GM12878 (cell line): ENCODE data around the gene EFCAB8. TPM values are rescaled to one million over a fixed set of nuclear protein-coding genes. Genes with fewer than 3 reads are reported as not detected.

Source experiments
- ATAC-seq: fragments of 200-7000 bp; cut with Tn5 transposase; 3 replicates; pipeline ENCODE4 v1.9.1; 2020; ENCODE audit warnings: mild to moderate bottlenecking, moderate library complexity
- BruUV-seq: library from RNA; stranded (reverse); fragments of 400-500 nt; replicated peaks from 2 replicates; lab custom pipeline; 2021; lab: Mats Ljungman, UMichigan
- CTCF ChIA-PET: fragments of 300-600 bp; sonication (Branson Sonifier 250); formaldehyde crosslinking; extraction: SDS; loops from one replicate; lab custom pipeline; 2021; ENCODE audit warnings: inconsistent platforms; lab: Yijun Ruan, JAX
- POLR2A ChIA-PET: fragments of 350-600 bp; formaldehyde crosslinking; extraction: SDS; loops from one replicate; lab custom pipeline; 2021; ENCODE audit warnings: inconsistent platforms; lab: Charles Lee
- RAD21 ChIA-PET: fragments of 300-600 bp; sonication (Branson Sonifier 250); formaldehyde crosslinking; loops from one replicate; lab custom pipeline; 2023; ENCODE audit warnings: antibody characterized with exemption; ENCODE audit not compliant: unreplicated experiment; lab: Charles Lee
- SMC1A ChIA-PET: fragments of 300-600 bp; sonication (Branson Sonifier 250); formaldehyde crosslinking; loops from one replicate; lab custom pipeline; 2023; ENCODE audit not compliant: unreplicated experiment, uncharacterized antibody; lab: Charles Lee
- DNase-seq: peaks from one replicate; pipeline ENCODE4 v3.0.0-alpha.2; 2011; ENCODE audit warnings: low read depth, low spot score
- FAIRE-seq: peaks from 3 replicates; lab custom pipeline; 2011; peaks lifted over from hg19 to GRCh38; lab: Jason Lieb, UNC
- H2AFZ ChIP-seq: 2 replicates; pipeline ENCODE4 v1.6.0; 2011; ENCODE audit warnings: low read depth, low read length, control low read depth; ENCODE audit not compliant: control insufficient read depth
- H3K27ac ChIP-seq: 2 replicates; pipeline ENCODE4 v1.5.1; 2011; ENCODE audit warnings: control low read depth; ENCODE audit not compliant: control insufficient read depth, insufficient read depth
- H3K27me3 ChIP-seq, 2 experiments: replicated peaks in 1 of 2; 2 replicates each; pipeline versions ENCODE4 v1.6.0 to v1.6.1; 2011; ENCODE audit warnings: low read length in 1 of 2; ENCODE audit not compliant: control insufficient read depth in 2 of 2, insufficient read depth in 2 of 2
- H3K36me3 ChIP-seq, 2 experiments: 2 replicates each; pipeline ENCODE4 v1.5.1; 2011; ENCODE audit warnings: low read length in 1 of 2; ENCODE audit not compliant: control insufficient read depth in 2 of 2, insufficient read depth in 2 of 2
- H3K4me1 ChIP-seq: 2 replicates; pipeline ENCODE4 v1.6.1; 2011; ENCODE audit warnings: mild to moderate bottlenecking, low read length, moderate library complexity, mixed read lengths; ENCODE audit not compliant: control insufficient read depth, insufficient read depth
- H3K4me2 ChIP-seq: 2 replicates; pipeline ENCODE4 v1.6.0; 2011; ENCODE audit warnings: control low read depth; ENCODE audit not compliant: control insufficient read depth, insufficient read depth
- H3K4me3 ChIP-seq: fragments of 200-600 bp; sonication (generic); 2 replicates; pipeline ENCODE4 v1.5.1; 2016
- H3K79me2 ChIP-seq: 2 replicates; pipeline ENCODE4 v1.6.0; 2011; ENCODE audit warnings: low read length; ENCODE audit not compliant: control insufficient read depth, insufficient read depth
- H3K9ac ChIP-seq: 2 replicates; pipeline ENCODE4 v1.8.0; 2011; ENCODE audit warnings: low read length, control low read depth, mixed read lengths; ENCODE audit not compliant: control insufficient read depth, insufficient read depth
- H3K9me3 ChIP-seq: replicated peaks from 3 replicates; pipeline ENCODE4 v1.5.1; 2011; ENCODE audit warnings: mild to moderate bottlenecking, low read length; ENCODE audit not compliant: control insufficient read depth, insufficient read depth
- H4K20me1 ChIP-seq: 2 replicates; pipeline ENCODE4 v1.6.0; 2011; ENCODE audit not compliant: control insufficient read depth, insufficient read depth
- BMI1 ChIP-seq: fragments of 450-650 bp; IDR thresholded peaks from 2 replicates; pipeline ENCODE4 v1.6.1; 2016; ENCODE audit warnings: mild to moderate bottlenecking, moderate library complexity, borderline replicate concordance
- CBX5 ChIP-seq: sonication (generic); IDR thresholded peaks from 2 replicates; pipeline ENCODE4 v1.6.1; 2016; ENCODE audit warnings: low read depth, moderate library complexity, mild to moderate bottlenecking, inconsistent platforms
- EGR1 ChIP-seq, 2 experiments: IDR thresholded peaks; 1 replicate in 1 of 2; 2 replicates in 1 of 2; pipeline ENCODE4 v1.6.1; 2011 to 2012; ENCODE audit warnings: low read depth in 2 of 2, low read length in 2 of 2, borderline replicate concordance in 1 of 2, mild to moderate bottlenecking in 1 of 2, moderate library complexity in 1 of 2
- EP300 ChIP-seq, 2 experiments: fragments of 150-350 bp in 1 of 2; IDR thresholded peaks; 2 replicates each; pipeline ENCODE4 v1.6.1; 2011 to 2012; ENCODE audit warnings: low read depth in 2 of 2, low read length in 2 of 2, borderline replicate concordance in 1 of 2, improper control_type of control experiment in 1 of 2, inconsistent platforms in 1 of 2; ENCODE audit not compliant: control insufficient read depth in 1 of 2
- ETV6 ChIP-seq, 2 experiments: fragments of 450-650 bp in 1 of 2; IDR thresholded peaks in 1 of 2; conservative IDR thresholded peaks in 1 of 2; 2 replicates each; pipeline ENCODE4 v1.6.1; 2014; ENCODE audit warnings: antibody characterized with exemption in 1 of 2, borderline replicate concordance in 1 of 2, low read depth in 1 of 2, mild to moderate bottlenecking in 1 of 2, moderate library complexity in 1 of 2
- GATAD2B ChIP-seq: fragments of 450-650 bp; conservative IDR thresholded peaks from 2 replicates; pipeline ENCODE4 v1.6.1; 2017; ENCODE audit warnings: low read depth, mild to moderate bottlenecking, moderate library complexity
- IKZF1 ChIP-seq: fragments of 450-650 bp; conservative IDR thresholded peaks from 2 replicates; pipeline ENCODE4 v1.6.1; 2017; ENCODE audit warnings: antibody characterized with exemption, mild to moderate bottlenecking
- MTA2 ChIP-seq: fragments of 450-650 bp; IDR thresholded peaks from 2 replicates; pipeline ENCODE4 v1.6.1; 2016; ENCODE audit warnings: low read depth, mild to moderate bottlenecking, moderate library complexity
- MTA3 ChIP-seq: IDR thresholded peaks from 2 replicates; pipeline ENCODE4 v1.6.1; 2012; ENCODE audit warnings: low read length, inconsistent platforms, borderline replicate concordance
- POU2F2 ChIP-seq: IDR thresholded peaks from 3 replicates; pipeline ENCODE4 v1.6.1; 2011; ENCODE audit warnings: low read depth, mild to moderate bottlenecking, low read length, borderline replicate concordance
- RUNX3 ChIP-seq: IDR thresholded peaks from 2 replicates; pipeline ENCODE4 v1.6.1; 2012; ENCODE audit warnings: low read length, inconsistent platforms
- SIN3A ChIP-seq: IDR thresholded peaks from 2 replicates; pipeline ENCODE4 v1.6.1; 2012; ENCODE audit warnings: low read depth, low read length, improper control_type of control experiment
- SMARCA5 ChIP-seq: fragments of 450-650 bp; IDR thresholded peaks from 2 replicates; pipeline ENCODE4 v1.6.1; 2017; ENCODE audit warnings: mild to moderate bottlenecking
- SP1 ChIP-seq: IDR thresholded peaks from one replicate; pipeline ENCODE4 v1.6.1; 2011; ENCODE audit warnings: low read depth, low read length
- ZNF622 ChIP-seq: fragments of 450-650 bp; IDR thresholded peaks from 2 replicates; pipeline ENCODE4 v1.6.1; 2017; ENCODE audit warnings: mild to moderate bottlenecking, inconsistent platforms
- WGBS: methylation state at CpG from one replicate; pipeline ENCODE4 v1.1.6; 2016; ENCODE audit warnings: low lambda C conversion rate; ENCODE audit not compliant: insufficient replicate concordance, insufficient coverage; ENCODE audit errors: missing lambda C conversion rate; 5-methylcytosine and 5-hydroxymethylcytosine counted together
- in situ Hi-C: fragments of 300-500 bp; cut with MboI; formaldehyde crosslinking; loops from 9 replicates; pipeline ENCODE4 v1.14.3; 2018; ENCODE audit warnings: mixed read lengths
- intact Hi-C: fragments of 100-400 bp; cut with micrococcal nuclease; formaldehyde crosslinking; loops from one replicate; pipeline ENCODE4 v1.14.2; 2022; ENCODE audit not compliant: unreplicated experiment
- polyA plus RNA-seq, 11 experiments: library from polyadenylated mRNA; depleted of rRNA in 4 of 11; unstranded in 6 of 11; stranded (reverse) in 5 of 11; fragments of >200 nt; fragmentation: Nextera tagmentation in 4 of 11; fragmentation: Illumina TruSeq in 1 of 11; extraction: Ambion mirVana in 4 of 11; extraction: Trizol in 1 of 11; gene quantifications; 1 replicate in 1 of 11; 2 replicates in 10 of 11; pipeline versions ENCODE4 v1.2.1 to v1.2.3, GENCODE V29; 2011 to 2016; ENCODE audit warnings: inconsistent platforms in 2 of 11, missing spikeins in 2 of 11, low read depth in 1 of 11
- total RNA-seq, 4 experiments: library from RNA; depleted of rRNA in 3 of 4; stranded (reverse); fragments of >200 nt in 3 of 4; fragmentation: Illumina TruSeq in 1 of 4; extraction: Trizol in 1 of 4; gene quantifications; 2 replicates each; pipeline versions ENCODE4 v1.2.1 to v1.2.3, GENCODE V29; 2013 to 2021
- TF ChIP-seq, protein P1 (sequence below): fragments of 450-650 bp; IDR thresholded peaks from 2 replicates; pipeline ENCODE4 v1.6.1; 2017; ENCODE audit warnings: mild to moderate bottlenecking
- TF ChIP-seq, protein P2 (sequence below): IDR thresholded peaks from 2 replicates; pipeline ENCODE4 v1.6.1; 2011; ENCODE audit warnings: low read depth, low read length, improper control_type of control experiment, borderline replicate concordance
- TF ChIP-seq, protein P3 (sequence below): fragments of 450-650 bp; IDR thresholded peaks from 2 replicates; pipeline ENCODE4 v1.6.1; 2014; ENCODE audit warnings: mild to moderate bottlenecking
- TF ChIP-seq, protein P4 (sequence below): IDR thresholded peaks from 2 replicates; pipeline ENCODE4 v1.6.1; 2012; ENCODE audit warnings: low read depth, low read length, improper control_type of control experiment

EFCAB8 gene
- total and polyA plus RNA-seq, 10 of the 15 experiments (the other 5 are each of a cell fraction or from before 2014, with no cell fraction given): 0.04 to 0.18 (median 0.06) TPM; not detected in 4

DNA sequence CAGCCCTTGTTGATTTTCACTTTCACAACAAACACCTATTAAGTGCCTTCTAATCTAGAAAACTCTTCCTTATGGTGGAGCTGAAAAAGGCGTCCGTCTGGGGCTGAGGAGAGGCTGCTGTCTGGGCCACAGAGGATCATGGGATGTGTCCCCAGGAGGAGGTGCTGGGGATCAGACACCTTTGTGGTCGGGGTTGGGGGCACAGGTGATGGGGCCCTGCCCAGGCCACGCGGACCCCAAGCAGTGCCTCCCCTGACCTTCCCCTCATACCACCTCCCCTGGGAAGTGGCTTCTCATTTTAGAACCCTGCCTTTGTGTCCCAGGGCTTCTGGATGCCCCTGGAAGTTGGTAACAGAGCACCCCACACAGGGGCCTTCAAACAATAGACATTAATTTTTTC, 104.5 kb downstream of the EFCAB8 start:
- H3K4me3 ChIP-seq: no peak overlapping the region
- no peak for ATAC-seq
- 48% methylated on average over 5 of the region's 5 CpGs for WGBS
- no peak overlapping the region for H3K9ac ChIP-seq
- no peak overlapping the region for H2AFZ ChIP-seq
- no peak for DNase-seq
- TF ChIP-seq GATAD2B (no peak), SMARCA5 (no peak), CBX5 (no peak), SIN3A (no peak), SP1 (no peak), MTA3 (no peak), EGR1 (IDR thresholded peaks at IDR 0.05; ENCODE audit: borderline replicate concordance in 1 of 2, low read depth in 2 of 2, low read length in 2 of 2) (no peak), RUNX3 (no peak), MTA2 (no peak), POU2F2 (no peak), ETV6 (conservative IDR thresholded peaks at IDR 0.05 in 1 of 2, IDR thresholded peaks at IDR 0.05 in 1 of 2; ENCODE audit: borderline replicate concordance in 1 of 2, low read depth in 1 of 2) (no peak), IKZF1 (no peak), EP300 (IDR thresholded peaks at IDR 0.05; ENCODE audit: borderline replicate concordance in 1 of 2, control insufficient read depth in 1 of 2, low read depth in 2 of 2, low read length in 2 of 2) (no peak), ZNF622 (no peak), BMI1 (no peak)
- TF ChIP-seq, protein P1, sequence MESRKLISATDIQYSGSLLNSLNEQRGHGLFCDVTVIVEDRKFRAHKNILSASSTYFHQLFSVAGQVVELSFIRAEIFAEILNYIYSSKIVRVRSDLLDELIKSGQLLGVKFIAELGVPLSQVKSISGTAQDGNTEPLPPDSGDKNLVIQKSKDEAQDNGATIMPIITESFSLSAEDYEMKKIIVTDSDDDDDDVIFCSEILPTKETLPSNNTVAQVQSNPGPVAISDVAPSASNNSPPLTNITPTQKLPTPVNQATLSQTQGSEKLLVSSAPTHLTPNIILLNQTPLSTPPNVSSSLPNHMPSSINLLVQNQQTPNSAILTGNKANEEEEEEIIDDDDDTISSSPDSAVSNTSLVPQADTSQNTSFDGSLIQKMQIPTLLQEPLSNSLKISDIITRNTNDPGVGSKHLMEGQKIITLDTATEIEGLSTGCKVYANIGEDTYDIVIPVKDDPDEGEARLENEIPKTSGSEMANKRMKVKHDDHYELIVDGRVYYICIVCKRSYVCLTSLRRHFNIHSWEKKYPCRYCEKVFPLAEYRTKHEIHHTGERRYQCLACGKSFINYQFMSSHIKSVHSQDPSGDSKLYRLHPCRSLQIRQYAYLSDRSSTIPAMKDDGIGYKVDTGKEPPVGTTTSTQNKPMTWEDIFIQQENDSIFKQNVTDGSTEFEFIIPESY: no peak
- TF ChIP-seq, protein P2, sequence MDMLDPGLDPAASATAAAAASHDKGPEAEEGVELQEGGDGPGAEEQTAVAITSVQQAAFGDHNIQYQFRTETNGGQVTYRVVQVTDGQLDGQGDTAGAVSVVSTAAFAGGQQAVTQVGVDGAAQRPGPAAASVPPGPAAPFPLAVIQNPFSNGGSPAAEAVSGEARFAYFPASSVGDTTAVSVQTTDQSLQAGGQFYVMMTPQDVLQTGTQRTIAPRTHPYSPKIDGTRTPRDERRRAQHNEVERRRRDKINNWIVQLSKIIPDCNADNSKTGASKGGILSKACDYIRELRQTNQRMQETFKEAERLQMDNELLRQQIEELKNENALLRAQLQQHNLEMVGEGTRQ: no peak
- TF ChIP-seq, protein P3, sequence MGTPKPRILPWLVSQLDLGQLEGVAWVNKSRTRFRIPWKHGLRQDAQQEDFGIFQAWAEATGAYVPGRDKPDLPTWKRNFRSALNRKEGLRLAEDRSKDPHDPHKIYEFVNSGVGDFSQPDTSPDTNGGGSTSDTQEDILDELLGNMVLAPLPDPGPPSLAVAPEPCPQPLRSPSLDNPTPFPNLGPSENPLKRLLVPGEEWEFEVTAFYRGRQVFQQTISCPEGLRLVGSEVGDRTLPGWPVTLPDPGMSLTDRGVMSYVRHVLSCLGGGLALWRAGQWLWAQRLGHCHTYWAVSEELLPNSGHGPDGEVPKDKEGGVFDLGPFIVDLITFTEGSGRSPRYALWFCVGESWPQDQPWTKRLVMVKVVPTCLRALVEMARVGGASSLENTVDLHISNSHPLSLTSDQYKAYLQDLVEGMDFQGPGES: no peak
- TF ChIP-seq, protein P4, sequence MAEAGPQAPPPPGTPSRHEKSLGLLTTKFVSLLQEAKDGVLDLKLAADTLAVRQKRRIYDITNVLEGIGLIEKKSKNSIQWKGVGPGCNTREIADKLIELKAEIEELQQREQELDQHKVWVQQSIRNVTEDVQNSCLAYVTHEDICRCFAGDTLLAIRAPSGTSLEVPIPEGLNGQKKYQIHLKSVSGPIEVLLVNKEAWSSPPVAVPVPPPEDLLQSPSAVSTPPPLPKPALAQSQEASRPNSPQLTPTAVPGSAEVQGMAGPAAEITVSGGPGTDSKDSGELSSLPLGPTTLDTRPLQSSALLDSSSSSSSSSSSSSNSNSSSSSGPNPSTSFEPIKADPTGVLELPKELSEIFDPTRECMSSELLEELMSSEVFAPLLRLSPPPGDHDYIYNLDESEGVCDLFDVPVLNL: no peak
- TF ChIP-seq, all 136 proteins: peak for 0
- FAIRE-seq: no peak
- H3K27me3 ChIP-seq: no peaks in the 10 kb centered on the region
- ChIA-PET POLR2A (no interaction called here), RAD21 (no interaction called here), CTCF (interaction anchor here (1.0 kb wide), 1 partner anchor 18 kb away, joined by 3 read pairs; no protein-coding TSS in a partner anchor), SMC1A (no interaction called here)
- in situ Hi-C loops: no loop called here
- H3K4me2 ChIP-seq: no peak overlapping the region
- no peaks in the 10 kb centered on the region for H3K36me3 ChIP-seq
- no peaks in the 10 kb centered on the region for H3K79me2 ChIP-seq
- no peaks in the 10 kb centered on the region for H4K20me1 ChIP-seq
- intact Hi-C loops: no loop called here
- H3K27ac ChIP-seq: no peak overlapping the region
- no TSS peak for BruUV-seq
- H3K4me1 ChIP-seq: peaks cover 10% of the 10 kb centered on the region
- no peaks in the 10 kb centered on the region; the same call in 2 of the 3 replicates for H3K9me3 ChIP-seq
